Activated naive CD8-positive, alpha-beta T cell (primary cell): ENCODE measurements around the gene NAB2.

Source experiments
- H3K27ac Mint-ChIP-seq: one replicate; pipeline ENCODE4 v1.8.0; 2021; ENCODE audit warnings: mixed read lengths
- H3K27me3 Mint-ChIP-seq: one replicate; pipeline ENCODE4 v1.8.0; 2021; ENCODE audit warnings: mixed read lengths
- H3K36me3 Mint-ChIP-seq: one replicate; pipeline ENCODE4 v1.8.0; 2021; ENCODE audit warnings: mixed read lengths
- H3K4me1 Mint-ChIP-seq: one replicate; pipeline ENCODE4 v1.8.0; 2021; ENCODE audit warnings: low read depth, mixed read lengths
- H3K4me3 Mint-ChIP-seq: one replicate; pipeline ENCODE4 v1.8.0; 2021; ENCODE audit warnings: mild to moderate bottlenecking, mixed read lengths
- H3K9me3 Mint-ChIP-seq: one replicate; pipeline ENCODE4 v1.8.0; 2021; ENCODE audit warnings: low read depth, mixed read lengths

Gene NAB2

GRCh38 chr12:57141249-57141648 is 52.3 kb downstream of the NAB2 start:
- Mint-ChIP-seq H3K4me3 (no peak overlapping the region), H3K27ac (no peak overlapping the region), H3K4me1 (peaks cover 18% of the 10 kb centered on the region), H3K9me3 (no peaks in the 10 kb centered on the region), H3K36me3 (no peaks in the 10 kb centered on the region), H3K27me3 (no peaks in the 10 kb centered on the region)

- Mint-ChIP-seq H3K36me3 (no peaks in the 10 kb centered on the region), H3K4me1 (peaks cover 18% of the 10 kb centered on the region), H3K4me3 (no peak overlapping the region), H3K9me3 (no peaks in the 10 kb centered on the region), H3K27me3 (no peaks in the 10 kb centered on the region), H3K27ac (no peak overlapping the region)
These were observed 53.2 kb downstream of the NAB2 start for GRCh38 chr12:57142121-57142520.

- H3K4me1 Mint-ChIP-seq = peaks cover 18% of the 10 kb centered on the region
- no peaks in the 10 kb centered on the region for H3K9me3 Mint-ChIP-seq
- no peaks in the 10 kb centered on the region for H3K36me3 Mint-ChIP-seq
- H3K27me3 Mint-ChIP-seq = no peaks in the 10 kb centered on the region
- H3K4me3 Mint-ChIP-seq = no peak overlapping the region
- H3K27ac Mint-ChIP-seq = no peak overlapping the region
These were observed 53.8 kb downstream of the NAB2 start for GRCh38 chr12:57142727-57143126.

GRCh38 chr12:57143454-57143853 is 54.5 kb downstream of the NAB2 start:
- H3K27me3 Mint-ChIP-seq = no peaks in the 10 kb centered on the region
- H3K9me3 Mint-ChIP-seq = no peaks in the 10 kb centered on the region
- H3K27ac Mint-ChIP-seq = no peak overlapping the region
- H3K36me3 Mint-ChIP-seq = no peaks in the 10 kb centered on the region
- H3K4me1 Mint-ChIP-seq = peaks cover 18% of the 10 kb centered on the region
- H3K4me3 Mint-ChIP-seq = no peak overlapping the region
